Endodermal cell (in vitro differentiated cells): ENCODE data around the gene C1orf210. TPM values are rescaled to one million over a fixed set of nuclear protein-coding genes. Genes with fewer than 3 reads are reported as not detected.

Source experiments
- DNase-seq: peaks from one replicate; pipeline ENCODE4 v3.0.0-alpha.2; 2017
- H3K27ac ChIP-seq: 2 replicates; pipeline ENCODE4 v1.5.1; 2013; ENCODE audit warnings: mild to moderate bottlenecking, low read depth, low read length, moderate library complexity
- H3K27me3 ChIP-seq: 2 replicates; pipeline ENCODE4 v1.6.1; 2013; ENCODE audit warnings: mild to moderate bottlenecking, low read length, moderate library complexity; ENCODE audit not compliant: insufficient read depth, control insufficient read depth, poor library complexity, severe bottlenecking
- H3K36me3 ChIP-seq: 2 replicates; pipeline ENCODE4 v1.7.0; 2013; ENCODE audit warnings: mild to moderate bottlenecking, low read length, moderate library complexity; ENCODE audit not compliant: control insufficient read depth, insufficient read depth
- H3K4me1 ChIP-seq: one replicate; pipeline ENCODE4 v1.7.0; 2013; ENCODE audit warnings: low read length; ENCODE audit not compliant: control insufficient read depth, insufficient read depth
- H3K4me3 ChIP-seq: 2 replicates; pipeline ENCODE4 v1.5.1; 2013; ENCODE audit warnings: mild to moderate bottlenecking, low read length, moderate library complexity
- H3K9ac ChIP-seq: 2 replicates; pipeline ENCODE4 v1.6.1; 2013; ENCODE audit warnings: mild to moderate bottlenecking, low read length, moderate library complexity; ENCODE audit not compliant: poor library complexity, severe bottlenecking; ENCODE audit errors: extremely low read depth
- H3K9me3 ChIP-seq: 2 replicates; pipeline ENCODE4 v1.6.1; 2013; ENCODE audit warnings: mild to moderate bottlenecking, low read length, moderate library complexity; ENCODE audit not compliant: control insufficient read depth
- H3K27ac Mint-ChIP-seq: 2 replicates; pipeline ENCODE4 v1.8.0; 2020; ENCODE audit warnings: mixed read lengths
- H3K27me3 Mint-ChIP-seq: 2 replicates; pipeline ENCODE4 v1.8.0; 2021; ENCODE audit warnings: mild to moderate bottlenecking, mixed read lengths; ENCODE audit not compliant: insufficient read depth
- H3K36me3 Mint-ChIP-seq: 2 replicates; pipeline ENCODE4 v1.8.0; 2020; ENCODE audit warnings: low read depth, mixed read lengths
- H3K4me1 Mint-ChIP-seq: 2 replicates; pipeline ENCODE4 v1.8.0; 2020; ENCODE audit warnings: mixed read lengths
- H3K4me3 Mint-ChIP-seq: 2 replicates; pipeline ENCODE4 v1.8.0; 2020; ENCODE audit warnings: mild to moderate bottlenecking, moderate library complexity, mixed read lengths
- H3K9me3 Mint-ChIP-seq: 2 replicates; pipeline ENCODE4 v1.8.0; 2020; ENCODE audit warnings: mild to moderate bottlenecking, mixed read lengths
- CTCF ChIP-seq: fragments of 200-600 bp; sonication (generic); conservative IDR thresholded peaks from 2 replicates; pipeline ENCODE4 v1.5.0; 2021; ENCODE audit warnings: antibody characterized with exemption, mild to moderate bottlenecking
- WGBS, 2 experiments: methylation state at CpG; one replicate each; pipeline versions ENCODE4 v1.1.5 to v1.1.7; 2013; ENCODE audit warnings: missing lambda C conversion rate in 2 of 2, mixed read lengths in 1 of 2; ENCODE audit not compliant: insufficient coverage in 1 of 2, insufficient read length in 1 of 2; 5-methylcytosine and 5-hydroxymethylcytosine counted together
- total RNA-seq, 2 donors: library from RNA; stranded (reverse); fragmentation: NEBNext Ultra II Directional in 1 of 2; extraction: Animal tissue kit (Norgen Biotek cat#: 25700) in 1 of 2; gene quantifications; 2 replicates in 1 of 2; 3 replicates in 1 of 2; pipeline ENCODE4 v1.2.1, GENCODE V29; 2021

C1orf210 gene
- total RNA-seq, 2 donors from 2014 or later: 9.7 to 17.9 TPM

- Mint-ChIP-seq H3K4me1 (peaks cover 1% of the 10 kb centered on the region), H3K9me3 (no peaks in the 10 kb centered on the region), H3K36me3 (no peaks in the 10 kb centered on the region), H3K4me3 (no peak overlapping the region), H3K27ac (no peak overlapping the region), H3K27me3 (peaks cover 3% of the 10 kb centered on the region)
- no peak for TF ChIP-seq CTCF
- no peak for DNase-seq
- Histone ChIP-seq H3K9me3 (no peaks in the 10 kb centered on the region), H3K4me1 (no peaks in the 10 kb centered on the region), H3K27me3 (no peaks in the 10 kb centered on the region), H3K27ac (no peak overlapping the region), H3K9ac (no peak overlapping the region), H3K4me3 (no peak overlapping the region), H3K36me3 (no peaks in the 10 kb centered on the region)
- 93 to 97% methylated on average over 10 to 24 of the region's 24 CpGs for WGBS, 2 experiments
Measured at GRCh38 chr1:43312663-43313515, 27.5 kb upstream of the C1orf210 start.

- no peak overlapping the region for H3K4me3 ChIP-seq
- DNase-seq: no peak
- no peak overlapping the region for H3K27ac ChIP-seq
- WGBS, 2 experiments: 87 to 95% methylated on average over 3 to 19 of the region's 19 CpGs
- H3K9ac ChIP-seq: no peak overlapping the region
- H3K9me3 ChIP-seq: no peaks in the 10 kb centered on the region
- Mint-ChIP-seq H3K9me3 (no peaks in the 10 kb centered on the region), H3K27ac (no peak overlapping the region), H3K36me3 (no peaks in the 10 kb centered on the region), H3K27me3 (peaks cover 3% of the 10 kb centered on the region), H3K4me1 (no peaks in the 10 kb centered on the region), H3K4me3 (no peak overlapping the region)
- H3K36me3 ChIP-seq: no peaks in the 10 kb centered on the region
- no peak for TF ChIP-seq CTCF
- H3K4me1 ChIP-seq: no peaks in the 10 kb centered on the region
- H3K27me3 ChIP-seq: no peaks in the 10 kb centered on the region
Measured at GRCh38 chr1:43312212-43312623, 26.8 kb upstream of the C1orf210 start.

- H3K4me3 Mint-ChIP-seq: no peak overlapping the region
- Histone ChIP-seq H3K27me3 (no peaks in the 10 kb centered on the region), H3K9me3 (no peaks in the 10 kb centered on the region), H3K27ac (no peak overlapping the region), H3K4me1 (no peaks in the 10 kb centered on the region), H3K9ac (no peak overlapping the region), H3K4me3 (no peak overlapping the region), H3K36me3 (no peaks in the 10 kb centered on the region)
- no peaks in the 10 kb centered on the region for H3K9me3 Mint-ChIP-seq
- no peak for TF ChIP-seq CTCF
- no peaks in the 10 kb centered on the region for H3K4me1 Mint-ChIP-seq
- 91 to 95% methylated on average over 6 to 9 of the region's 9 CpGs for WGBS, 2 experiments
- no peak for DNase-seq
- H3K27me3 Mint-ChIP-seq: peaks cover 3% of the 10 kb centered on the region
- H3K36me3 Mint-ChIP-seq: no peaks in the 10 kb centered on the region
- H3K27ac Mint-ChIP-seq: no peak overlapping the region
Measured at GRCh38 chr1:43311521-43311920, 26.1 kb upstream of the C1orf210 start.
